Measurements from ENCODE around the gene DUSP10.

DNA sequence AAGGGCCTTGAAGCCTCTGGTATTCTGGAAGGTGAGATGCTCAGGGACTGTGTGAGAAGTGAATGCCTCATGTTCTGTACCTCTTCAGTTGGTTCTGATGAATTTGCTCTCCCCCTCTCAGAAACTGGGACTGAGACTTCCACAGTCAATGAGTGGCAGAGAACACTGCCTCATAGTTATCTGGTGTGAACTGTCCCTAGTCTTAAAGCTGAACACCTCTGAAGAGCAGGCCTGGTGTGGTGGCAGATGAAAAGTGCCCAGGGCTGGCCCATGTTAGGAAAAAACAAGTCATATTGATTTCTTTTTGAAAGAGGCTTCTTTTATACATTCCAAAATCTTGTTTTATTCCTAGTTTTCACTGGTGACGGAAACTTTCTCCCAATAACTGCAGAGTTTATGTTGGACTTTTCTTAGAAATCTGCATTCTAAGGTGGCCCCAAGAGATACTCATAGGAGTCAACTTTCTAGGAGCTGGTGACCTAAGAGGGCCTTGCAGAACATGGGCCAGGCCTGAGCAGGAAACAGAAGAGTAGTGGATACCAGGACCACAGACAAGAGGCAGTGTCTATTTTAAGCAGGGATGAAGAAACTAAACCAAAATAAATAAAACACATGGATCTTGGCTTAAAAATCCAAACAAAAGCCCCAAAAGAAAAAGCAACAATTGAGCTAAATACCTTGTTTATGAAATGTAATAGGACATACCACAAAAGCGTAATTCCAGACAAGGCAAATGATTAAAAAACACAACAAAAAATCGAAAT is 19.5 kb downstream of the DUSP10 start:
- TF ChIP-seq, protein P1, sequence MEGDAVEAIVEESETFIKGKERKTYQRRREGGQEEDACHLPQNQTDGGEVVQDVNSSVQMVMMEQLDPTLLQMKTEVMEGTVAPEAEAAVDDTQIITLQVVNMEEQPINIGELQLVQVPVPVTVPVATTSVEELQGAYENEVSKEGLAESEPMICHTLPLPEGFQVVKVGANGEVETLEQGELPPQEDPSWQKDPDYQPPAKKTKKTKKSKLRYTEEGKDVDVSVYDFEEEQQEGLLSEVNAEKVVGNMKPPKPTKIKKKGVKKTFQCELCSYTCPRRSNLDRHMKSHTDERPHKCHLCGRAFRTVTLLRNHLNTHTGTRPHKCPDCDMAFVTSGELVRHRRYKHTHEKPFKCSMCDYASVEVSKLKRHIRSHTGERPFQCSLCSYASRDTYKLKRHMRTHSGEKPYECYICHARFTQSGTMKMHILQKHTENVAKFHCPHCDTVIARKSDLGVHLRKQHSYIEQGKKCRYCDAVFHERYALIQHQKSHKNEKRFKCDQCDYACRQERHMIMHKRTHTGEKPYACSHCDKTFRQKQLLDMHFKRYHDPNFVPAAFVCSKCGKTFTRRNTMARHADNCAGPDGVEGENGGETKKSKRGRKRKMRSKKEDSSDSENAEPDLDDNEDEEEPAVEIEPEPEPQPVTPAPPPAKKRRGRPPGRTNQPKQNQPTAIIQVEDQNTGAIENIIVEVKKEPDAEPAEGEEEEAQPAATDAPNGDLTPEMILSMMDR (IDR thresholded peaks at IDR 0.05), result no peak
- TF ChIP-seq POLR2A (IDR thresholded peaks at IDR 0.05) (no peak), EP300 (IDR thresholded peaks at IDR 0.05) (no peak)

All from stomach (tissue), 4 donors.